Gastrocnemius medialis (tissue), 4 donors: ENCODE measurements around the gene FCHO2. TPM values are rescaled to one million over a fixed set of nuclear protein-coding genes. Genes with fewer than 3 reads are reported as not detected.
"Not testable (repeated sequence)": the region's sequence is repeated elsewhere in the genome, so short reads cannot be mapped to it uniquely, and the experiment has no call there.

Experiments used
- ATAC-seq, 2 donors: fragments of 150-250 bp; one replicate each; pipeline ENCODE4 v1.9.1; 2016
- DNase-seq, 2 donors: peaks; one replicate each; pipeline ENCODE4 v3.0.0-alpha.2; 2019
- H3K27ac ChIP-seq, 4 donors: fragments of 200-600 bp; sonication (generic); 1 replicate in 1 of 4; 2 replicates in 3 of 4; pipeline ENCODE4 v1.5.1; 2016 to 2018; ENCODE audit warnings: mild to moderate bottlenecking in 2 of 4, moderate library complexity in 1 of 4
- H3K27me3 ChIP-seq, 3 donors: fragments of 200-600 bp; sonication (generic) in 2 of 3; 1 replicate in 1 of 3; 2 replicates in 2 of 3; pipeline versions ENCODE4 v1.5.1 to v1.6.0; 2016 to 2019; ENCODE audit warnings: mild to moderate bottlenecking in 1 of 3, moderate library complexity in 1 of 3
- H3K36me3 ChIP-seq, 2 donors: fragments of 200-600 bp; sonication (generic) in 1 of 2; one replicate each; pipeline ENCODE4 v1.5.1; 2017 to 2018
- H3K4me1 ChIP-seq, 2 donors: fragments of 200-600 bp; sonication (generic) in 1 of 2; one replicate each; pipeline ENCODE4 v1.5.1; 2016 to 2017; ENCODE audit warnings: mild to moderate bottlenecking in 2 of 2
- H3K4me3 ChIP-seq, 4 donors: fragments of 200-600 bp; sonication (generic) in 3 of 4; 1 replicate in 1 of 4; 2 replicates in 3 of 4; pipeline ENCODE4 v1.5.1; 2016 to 2019; ENCODE audit warnings: mild to moderate bottlenecking in 2 of 4
- H3K9me3 ChIP-seq, 3 donors: fragments of 200-600 bp; sonication (generic) in 2 of 3; 1 replicate in 1 of 3; 2 replicates in 2 of 3; pipeline ENCODE4 v1.5.1; 2016 to 2019
- CTCF ChIP-seq, 5 experiments: fragments of 450-650 bp in 3 of 5; fragments of 200-600 bp in 2 of 5; sonication (generic) in 2 of 5; IDR thresholded peaks in 4 of 5; conservative IDR thresholded peaks in 1 of 5; 1 replicate in 4 of 5; 2 replicates in 1 of 5; pipeline ENCODE4 v1.5.1; 2016 to 2019; ENCODE audit warnings: antibody characterized with exemption in 5 of 5, mild to moderate bottlenecking in 3 of 5, moderate library complexity in 3 of 5
- POLR2A ChIP-seq, 2 donors: fragments of 450-650 bp; IDR thresholded peaks; one replicate each; pipeline ENCODE4 v1.6.1; 2017; ENCODE audit warnings: antibody characterized with exemption in 2 of 2, mild to moderate bottlenecking in 2 of 2, moderate library complexity in 2 of 2
- in situ Hi-C, 4 donors: fragments of 200-750 bp; cut with MboI; loops; one replicate each; pipeline versions ENCODE4 v1.15.0 to v1.8.0; 2017; ENCODE audit warnings: low sequenced_read_pairs in 4 of 4
- intact Hi-C: fragments of 100-400 bp; cut with DNase I; formaldehyde crosslinking; loops from one replicate; pipeline ENCODE4 v1.15.1; 2023; ENCODE audit warnings: low total_unique reads
- total RNA-seq, 4 donors: library from RNA; depleted of rRNA; stranded (reverse); fragments of >200 nt; gene quantifications; one replicate each; pipeline versions ENCODE4 v1.1.0 to v1.2.3, GENCODE V29; 2016

FCHO2 gene
- total RNA-seq, 4 donors from 2014 or later = 8.3 to 14.8 (median 12.3) TPM

GRCh38 chr5:73008831-73009230, 53.0 kb downstream of the FCHO2 start:
- H3K9me3 ChIP-seq = no peaks in the 10 kb centered on the region
- no peak for DNase-seq
- TF ChIP-seq POLR2A (IDR thresholded peaks at IDR 0.05) = no peak
- H3K4me3 ChIP-seq = no peak overlapping the region
- H3K27me3 ChIP-seq = no peaks in the 10 kb centered on the region
- intact Hi-C loops (loop anchor here (10.0 kb wide), 1 partner anchor 46 kb away; no protein-coding TSS in a partner anchor), in situ Hi-C loops (no loop called here)
- no peak overlapping the region for H3K27ac ChIP-seq
- no peak for ATAC-seq
- H3K4me1 ChIP-seq = no peaks in the 10 kb centered on the region
- H3K36me3 ChIP-seq = peaks cover 0 to 5% of the 10 kb centered on the region in 2 donors

- DNase-seq, H3K27me3 ChIP-seq, H3K36me3 ChIP-seq, in situ Hi-C loops, ATAC-seq, intact Hi-C loops, H3K4me1 ChIP-seq, H3K27ac ChIP-seq, H3K4me3 ChIP-seq, H3K9me3 ChIP-seq: not testable (repeated sequence)
These were observed 55.8 kb downstream of the FCHO2 start for GRCh38 chr5:73011612-73012011.

- Histone ChIP-seq H3K4me1 (no peaks in the 10 kb centered on the region), H3K27me3 (no peaks in the 10 kb centered on the region), H3K4me3 (no peak overlapping the region), H3K36me3 (no peaks in the 10 kb centered on the region), H3K9me3 (no peaks in the 10 kb centered on the region), H3K27ac (no peak overlapping the region)
- in situ Hi-C loops = no loop called here
- TF ChIP-seq POLR2A (IDR thresholded peaks at IDR 0.05) = no peak
- no peak for TF ChIP-seq CTCF (IDR thresholded peaks at IDR 0.05 in 4 of 5, conservative IDR thresholded peaks at IDR 0.05 in 1 of 5)
- intact Hi-C loops = no loop called here
- no peak for DNase-seq
- ATAC-seq = no peak
These were observed 63.1 kb downstream of the FCHO2 start for GRCh38 chr5:73018892-73019291.

- Histone ChIP-seq H3K4me1 (no peaks in the 10 kb centered on the region), H3K4me3 (no peak overlapping the region), H3K27ac (no peak overlapping the region), H3K36me3 (no peaks in the 10 kb centered on the region), H3K9me3 (no peaks in the 10 kb centered on the region), H3K27me3 (no peaks in the 10 kb centered on the region)
- TF ChIP-seq POLR2A (IDR thresholded peaks at IDR 0.05) (no peak), CTCF (IDR thresholded peaks at IDR 0.05 in 4 of 5, conservative IDR thresholded peaks at IDR 0.05 in 1 of 5) (no peak)
- in situ Hi-C loops (no loop called here), intact Hi-C loops (no loop called here)
- ATAC-seq (no peak), DNase-seq (no peak)
These were observed 63.9 kb downstream of the FCHO2 start for GRCh38 chr5:73019766-73020165.

GRCh38 chr5:73022471-73023169, 66.8 kb downstream of the FCHO2 start:
- no peak for ATAC-seq
- Histone ChIP-seq H3K27ac (no peak overlapping the region), H3K27me3 (no peaks in the 10 kb centered on the region), H3K9me3 (no peaks in the 10 kb centered on the region), H3K36me3 (peaks cover 0 to 3% of the 10 kb centered on the region in 2 donors), H3K4me3 (no peak overlapping the region), H3K4me1 (no peaks in the 10 kb centered on the region)
- in situ Hi-C loops = no loop called here
- no peak for TF ChIP-seq POLR2A (IDR thresholded peaks at IDR 0.05)
- no peak for TF ChIP-seq CTCF (IDR thresholded peaks at IDR 0.05 in 4 of 5, conservative IDR thresholded peaks at IDR 0.05 in 1 of 5)
- DNase-seq = no peak
- intact Hi-C loops = no loop called here

- ATAC-seq, H3K27me3 ChIP-seq, in situ Hi-C loops, H3K9me3 ChIP-seq, H3K27ac ChIP-seq, H3K4me1 ChIP-seq, DNase-seq, intact Hi-C loops, H3K36me3 ChIP-seq, H3K4me3 ChIP-seq: not testable (repeated sequence)
These were observed 69.2 kb downstream of the FCHO2 start for GRCh38 chr5:73024946-73025544.
